AG09319 (cell line): ENCODE results near the gene THSD7B.
A peak's percentile ranks its signal among the peaks of the same experiment; 100 is the strongest.

Source experiments
- DNase-seq: peaks from one replicate; pipeline ENCODE4 v3.0.0-alpha.2; 2010; ENCODE audit warnings: low read depth; ENCODE audit errors: extremely low read depth
- TF ChIP-seq, protein P1 (sequence below): IDR thresholded peaks from 2 replicates; pipeline ENCODE4 v1.5.1; 2011; ENCODE audit warnings: low read depth, mild to moderate bottlenecking, inconsistent platforms, low read length, moderate library complexity

The THSD7B gene

GRCh38 chr2:136860443-136860958, 95.2 kb downstream of the THSD7B start:
- DNase-seq: no peak
- TF ChIP-seq, protein P1, sequence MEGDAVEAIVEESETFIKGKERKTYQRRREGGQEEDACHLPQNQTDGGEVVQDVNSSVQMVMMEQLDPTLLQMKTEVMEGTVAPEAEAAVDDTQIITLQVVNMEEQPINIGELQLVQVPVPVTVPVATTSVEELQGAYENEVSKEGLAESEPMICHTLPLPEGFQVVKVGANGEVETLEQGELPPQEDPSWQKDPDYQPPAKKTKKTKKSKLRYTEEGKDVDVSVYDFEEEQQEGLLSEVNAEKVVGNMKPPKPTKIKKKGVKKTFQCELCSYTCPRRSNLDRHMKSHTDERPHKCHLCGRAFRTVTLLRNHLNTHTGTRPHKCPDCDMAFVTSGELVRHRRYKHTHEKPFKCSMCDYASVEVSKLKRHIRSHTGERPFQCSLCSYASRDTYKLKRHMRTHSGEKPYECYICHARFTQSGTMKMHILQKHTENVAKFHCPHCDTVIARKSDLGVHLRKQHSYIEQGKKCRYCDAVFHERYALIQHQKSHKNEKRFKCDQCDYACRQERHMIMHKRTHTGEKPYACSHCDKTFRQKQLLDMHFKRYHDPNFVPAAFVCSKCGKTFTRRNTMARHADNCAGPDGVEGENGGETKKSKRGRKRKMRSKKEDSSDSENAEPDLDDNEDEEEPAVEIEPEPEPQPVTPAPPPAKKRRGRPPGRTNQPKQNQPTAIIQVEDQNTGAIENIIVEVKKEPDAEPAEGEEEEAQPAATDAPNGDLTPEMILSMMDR: no peak

DNA sequence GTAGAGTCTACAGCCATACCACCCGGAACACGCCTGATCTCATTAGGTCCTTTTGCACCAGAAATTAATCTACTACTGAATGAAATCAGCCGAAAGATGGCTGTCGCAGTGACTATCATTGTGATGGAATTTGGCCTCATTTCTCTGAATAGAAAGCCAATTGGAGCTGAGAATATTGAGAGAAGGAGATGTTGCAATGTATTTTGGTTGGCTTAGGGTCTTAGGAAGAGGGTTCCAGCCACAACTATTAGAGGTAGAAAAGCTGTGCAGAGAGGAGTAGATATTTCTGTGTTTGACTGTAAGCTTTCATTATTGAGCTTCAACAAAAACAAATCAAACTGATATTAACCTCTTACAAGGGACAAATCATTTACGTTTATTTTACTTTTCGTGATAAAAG, 98.1 kb downstream of the THSD7B start:
- DNase-seq: no peak
- TF ChIP-seq, protein P1: no peak

DNA sequence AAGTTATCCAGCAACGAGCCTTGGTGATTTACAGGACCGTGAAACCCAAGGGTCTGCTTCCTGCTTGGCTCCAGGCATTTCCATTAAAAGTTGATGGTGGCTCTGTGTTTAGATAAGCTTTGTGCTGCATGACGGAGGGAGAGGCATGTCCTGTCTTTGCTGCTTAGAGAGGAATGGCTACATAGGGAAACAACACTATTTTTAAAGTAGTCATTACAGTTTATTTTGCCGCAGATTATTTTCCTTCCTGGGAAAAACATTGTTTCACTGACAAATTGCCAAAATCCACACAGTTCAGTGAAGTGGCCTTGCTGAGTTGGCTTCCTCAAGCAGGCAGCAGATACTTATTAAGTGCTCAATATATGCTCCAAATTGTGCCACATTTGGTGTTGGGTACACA, 98.5 kb downstream of the THSD7B start:
- no peak for DNase-seq
- TF ChIP-seq, protein P1: no peak

DNA sequence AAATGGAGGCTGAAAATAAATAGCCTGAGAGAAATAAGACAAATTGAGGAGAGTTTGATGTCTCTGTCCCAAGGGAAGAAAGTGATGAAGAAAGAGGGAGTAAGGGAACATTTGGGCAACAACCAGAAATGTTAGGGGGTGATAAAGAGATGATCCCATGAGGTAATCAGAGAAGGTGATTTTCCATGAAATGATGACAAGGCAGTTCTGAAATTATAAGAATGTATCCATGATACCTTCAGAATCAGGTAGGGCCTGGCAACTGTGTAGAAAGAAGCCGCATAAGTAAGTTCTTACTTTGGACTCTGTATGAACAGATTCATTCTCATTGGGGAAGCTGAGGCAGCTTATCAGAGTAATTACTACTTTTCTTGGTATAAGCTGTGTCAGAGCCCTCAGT, 106.1 kb downstream of the THSD7B start:
- DNase-seq: no peak
- TF ChIP-seq, protein P1: no peak

DNA sequence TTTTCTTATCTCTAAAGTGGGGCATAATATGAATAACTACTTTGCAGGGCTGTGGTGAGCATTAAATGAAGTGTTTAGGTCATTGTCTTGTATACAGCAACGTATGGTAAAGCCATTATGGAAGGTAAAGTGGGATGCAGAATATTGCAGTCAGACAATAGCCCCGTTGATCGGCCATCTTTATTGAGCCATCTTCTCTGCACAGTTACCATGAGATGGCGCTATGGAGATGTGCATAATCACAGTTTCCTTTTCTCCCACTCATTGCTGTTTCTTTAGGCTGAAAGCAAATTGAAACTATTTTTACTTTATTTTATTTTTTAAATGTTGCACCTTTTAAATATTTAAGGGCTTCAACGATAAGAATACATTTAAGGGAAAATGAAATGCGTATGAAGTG, 108.9 kb downstream of the THSD7B start:
- DNase-seq: no peak
- TF ChIP-seq, protein P1: peak; percentile 28

DNA sequence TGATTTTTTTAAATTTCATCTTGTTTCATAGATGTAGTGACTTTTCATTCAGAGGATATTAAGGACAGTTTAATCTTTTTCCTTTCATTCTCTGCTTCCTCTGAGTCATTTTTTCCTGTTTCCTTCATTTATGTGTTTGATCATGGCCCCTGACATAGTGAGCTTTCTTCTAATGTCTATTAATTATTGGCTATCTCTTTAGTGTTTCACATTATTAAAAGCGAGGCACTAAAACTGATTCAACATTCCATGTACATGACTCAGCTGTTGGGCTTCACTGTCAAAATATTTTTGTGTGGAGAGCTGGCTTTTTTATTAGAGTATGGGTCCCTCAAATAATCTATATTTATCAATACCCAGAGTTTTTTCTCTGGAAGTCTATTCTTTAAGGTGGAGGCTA, 125.8 kb downstream of the THSD7B start:
- TF ChIP-seq, protein P1: no peak
- DNase-seq: no peak

- TF ChIP-seq, protein P1: no peak
- no peak for DNase-seq
Observed at GRCh38 chr2:136894007-136894634, 128.8 kb downstream of the THSD7B start.
